Measurements from ENCODE around the gene PTER. TPM values are rescaled to one million over a fixed set of nuclear protein-coding genes. Genes with fewer than 3 reads are reported as not detected.

The PTER gene
- total RNA-seq, result 10 to 100 TPM; 17.4 to 18.3 TPM

- H3K4me1 Mint-ChIP-seq, result peaks cover 48% of the 10 kb centered on the region
- peak within 1 kb of the TSS; percentile 83 for H3K4me3 Mint-ChIP-seq
- peak within 1 kb of the TSS; percentile 82 for H3K27ac Mint-ChIP-seq
- peaks cover 2% of the 10 kb centered on the region for H3K27me3 Mint-ChIP-seq
- POLR2A ChIA-PET, result interaction anchor here (0.8 to 2.1 kb wide), 6 partner anchors 9 to 1599 kb away, joined by 3 to 7 read pairs (median 4); partner anchors contain the start of genes CDNF, HSPA14, MSANTD7 and RSU1
- no peaks in the 10 kb centered on the region for H3K9me3 Mint-ChIP-seq
- CTCF ChIA-PET, result interaction anchor here (0.8 to 1.2 kb wide), 5 partner anchors 81 to 793 kb away, joined by 3 to 5 read pairs (median 3); partner anchors contain the start of gene RSU1
- peaks cover 29% of the 10 kb centered on the region for H3K36me3 Mint-ChIP-seq (ENCODE audit: low read depth)
- peak; percentile 99 for DNase-seq
Observed at GRCh38 chr10:16436758-16437539, at the start of gene PTER. Gene PTER, plus strand, starts transcription at chr10:16437010. Its CDS starts 47,375 bp downstream, at chr10:16484385.

- H3K4me3 Mint-ChIP-seq, result no peak overlapping the region
- DNase-seq, result no peak
- H3K27me3 Mint-ChIP-seq, result peaks cover 1% of the 10 kb centered on the region
- ChIA-PET CTCF (no interaction called here), POLR2A (no interaction called here)
- no peaks in the 10 kb centered on the region for H3K36me3 Mint-ChIP-seq (ENCODE audit: low read depth)
- H3K27ac Mint-ChIP-seq, result no peak overlapping the region
- no peaks in the 10 kb centered on the region for H3K4me1 Mint-ChIP-seq
- no peaks in the 10 kb centered on the region for H3K9me3 Mint-ChIP-seq
Observed at GRCh38 chr10:16392531-16393069, 44.2 kb upstream of the PTER start.

- DNase-seq, result no peak
- no peak overlapping the region for H3K4me3 Mint-ChIP-seq
- ChIA-PET POLR2A (no interaction called here), CTCF (no interaction called here)
- H3K4me1 Mint-ChIP-seq, result no peaks in the 10 kb centered on the region
- peaks cover 1% of the 10 kb centered on the region for H3K27me3 Mint-ChIP-seq
- no peaks in the 10 kb centered on the region for H3K9me3 Mint-ChIP-seq
- no peaks in the 10 kb centered on the region for H3K36me3 Mint-ChIP-seq (ENCODE audit: low read depth)
- no peak overlapping the region for H3K27ac Mint-ChIP-seq
Observed at GRCh38 chr10:16393271-16393858, 43.4 kb upstream of the PTER start.

- no peak for DNase-seq
- no peak overlapping the region for H3K27ac Mint-ChIP-seq
- POLR2A ChIA-PET, result no interaction called here
- no peaks in the 10 kb centered on the region for H3K27me3 Mint-ChIP-seq
- no peaks in the 10 kb centered on the region for H3K9me3 Mint-ChIP-seq
- no peak overlapping the region for H3K4me3 Mint-ChIP-seq
- no peaks in the 10 kb centered on the region for H3K36me3 Mint-ChIP-seq (ENCODE audit: low read depth)
- H3K4me1 Mint-ChIP-seq, result no peaks in the 10 kb centered on the region
- CTCF ChIA-PET, result no interaction called here
Observed at GRCh38 chr10:16401416-16401815, 35.4 kb upstream of the PTER start.

- Mint-ChIP-seq H3K36me3 (ENCODE audit: low read depth) (no peaks in the 10 kb centered on the region), H3K27me3 (peaks cover 12% of the 10 kb centered on the region), H3K27ac (no peak overlapping the region), H3K9me3 (no peaks in the 10 kb centered on the region), H3K4me1 (no peaks in the 10 kb centered on the region), H3K4me3 (no peak overlapping the region)
- no peak for DNase-seq
- CTCF ChIA-PET, result no interaction called here
- POLR2A ChIA-PET, result no interaction called here
Observed at GRCh38 chr10:16408379-16408778, 28.4 kb upstream of the PTER start.

- Mint-ChIP-seq H3K27me3 (peaks cover 8% of the 10 kb centered on the region), H3K4me3 (no peak overlapping the region), H3K9me3 (no peaks in the 10 kb centered on the region), H3K36me3 (ENCODE audit: low read depth) (no peaks in the 10 kb centered on the region), H3K27ac (no peak overlapping the region), H3K4me1 (no peaks in the 10 kb centered on the region)
- ChIA-PET CTCF (no interaction called here), POLR2A (no interaction called here)
- DNase-seq, result no peak
Observed at GRCh38 chr10:16417341-16417740, 19.5 kb upstream of the PTER start.

- Mint-ChIP-seq H3K27me3 (peaks cover 9% of the 10 kb centered on the region), H3K4me1 (no peaks in the 10 kb centered on the region), H3K4me3 (no peak overlapping the region), H3K36me3 (ENCODE audit: low read depth) (no peaks in the 10 kb centered on the region), H3K27ac (no peak overlapping the region), H3K9me3 (peaks cover 2% of the 10 kb centered on the region)
- DNase-seq, result no peak
- ChIA-PET POLR2A (no interaction called here), CTCF (no interaction called here)
Observed at GRCh38 chr10:16423599-16423998, 13.2 kb upstream of the PTER start.

- DNase-seq, result no peak
- Mint-ChIP-seq H3K9me3 (peaks cover 2% of the 10 kb centered on the region), H3K27me3 (peaks cover 4% of the 10 kb centered on the region), H3K4me1 (no peaks in the 10 kb centered on the region), H3K36me3 (ENCODE audit: low read depth) (no peaks in the 10 kb centered on the region), H3K4me3 (no peak overlapping the region), H3K27ac (no peak overlapping the region)
- ChIA-PET POLR2A (no interaction called here), CTCF (no interaction called here)
Observed at GRCh38 chr10:16425449-16425848, 11.4 kb upstream of the PTER start.

GRCh38 chr10:16429539-16429938, 7.3 kb upstream of the PTER start:
- Mint-ChIP-seq H3K4me3 (no peak overlapping the region), H3K27ac (no peak overlapping the region), H3K36me3 (ENCODE audit: low read depth) (no peaks in the 10 kb centered on the region), H3K4me1 (no peaks in the 10 kb centered on the region), H3K27me3 (peaks cover 2% of the 10 kb centered on the region), H3K9me3 (peaks cover 2% of the 10 kb centered on the region)
- DNase-seq, result no peak
- POLR2A ChIA-PET, result no interaction called here
- CTCF ChIA-PET, result no interaction called here

- Mint-ChIP-seq H3K4me1 (peaks cover 44% of the 10 kb centered on the region), H3K9me3 (no peaks in the 10 kb centered on the region), H3K27me3 (peaks cover 2% of the 10 kb centered on the region), H3K4me3 (peak overlapping the region; percentile 83), H3K27ac (peak overlapping the region; percentile 82), H3K36me3 (ENCODE audit: low read depth) (peaks cover 25% of the 10 kb centered on the region)
- POLR2A ChIA-PET, result interaction anchor here (1.0 to 2.1 kb wide), 4 partner anchors 10 to 1598 kb away, joined by 3 to 7 read pairs (median 4); partner anchors contain the start of genes CDNF, HSPA14, MSANTD7 and RSU1
- CTCF ChIA-PET, result interaction anchor here (0.8 kb wide), 1 partner anchor 299 kb away, joined by 3 read pairs; no protein-coding TSS in a partner anchor
- DNase-seq, result peak; percentile 30
Observed at GRCh38 chr10:16436367-16436757, 448 bp upstream of the PTER start.

- peaks cover 48% of the 10 kb centered on the region for H3K4me1 Mint-ChIP-seq
- no peak for DNase-seq
- H3K27ac Mint-ChIP-seq, result peak overlapping the region; percentile 82
- peak overlapping the region; percentile 83 for H3K4me3 Mint-ChIP-seq
- no peaks in the 10 kb centered on the region for H3K9me3 Mint-ChIP-seq
- POLR2A ChIA-PET, result interaction anchor here (0.6 to 2.1 kb wide), 6 partner anchors 9 to 1600 kb away, joined by 3 to 7 read pairs (median 4); partner anchors contain the start of genes CDNF, HSPA14, MSANTD7 and RSU1
- H3K36me3 Mint-ChIP-seq (ENCODE audit: low read depth), result peaks cover 29% of the 10 kb centered on the region
- CTCF ChIA-PET, result interaction anchor here (1.0 to 1.2 kb wide), 4 partner anchors 80 to 792 kb away, joined by 3 to 5 read pairs (median 3); partner anchors contain the start of gene RSU1
- H3K27me3 Mint-ChIP-seq, result peaks cover 2% of the 10 kb centered on the region
Observed at GRCh38 chr10:16437540-16437894, 707 bp downstream of the PTER start.

GRCh38 chr10:16439295-16439694, 2.5 kb downstream of the PTER start:
- Mint-ChIP-seq H3K4me3 (peak overlapping the region; percentile 15), H3K4me1 (peaks cover 50% of the 10 kb centered on the region)
- CTCF ChIA-PET, result interaction anchor here (0.6 kb wide), 1 partner anchor 53 kb away, joined by 5 read pairs; no protein-coding TSS in a partner anchor

GRCh38 chr10:16440396-16441133, 3.8 kb downstream of the PTER start:
- H3K36me3 Mint-ChIP-seq (ENCODE audit: low read depth), result peaks cover 35% of the 10 kb centered on the region
- no peaks in the 10 kb centered on the region for H3K9me3 Mint-ChIP-seq
- CTCF ChIA-PET, result no interaction called here
- POLR2A ChIA-PET, result no interaction called here
- H3K4me3 Mint-ChIP-seq, result peak overlapping the region; percentile 41
- H3K27me3 Mint-ChIP-seq, result no peaks in the 10 kb centered on the region
- peak; percentile 21 for DNase-seq
- H3K4me1 Mint-ChIP-seq, result peaks cover 50% of the 10 kb centered on the region
- H3K27ac Mint-ChIP-seq, result no peak overlapping the region

More at GRCh38 chr10:16439295-16439694, 2.5 kb downstream of the PTER start:
- no peaks in the 10 kb centered on the region for H3K27me3 Mint-ChIP-seq
- POLR2A ChIA-PET, result interaction anchor here (0.6 kb wide), 1 partner anchor 579 kb away, joined by 3 read pairs; the partner anchor contains the start of gene MINDY3
- no peak for DNase-seq
- H3K9me3 Mint-ChIP-seq, result no peaks in the 10 kb centered on the region
- peak overlapping the region; percentile 1 for H3K27ac Mint-ChIP-seq
- H3K36me3 Mint-ChIP-seq (ENCODE audit: low read depth), result peaks cover 35% of the 10 kb centered on the region

All from activated CD4-positive, alpha-beta memory T cell treated with anti-CD3 and anti-CD28 coated beads, Interleukin-2, amount 10 ng/mL, durations not matched to agents 7 days and 5 days (primary cell).